ENCODE measurements around the gene OR10G6. TPM values are rescaled to one million over a fixed set of nuclear protein-coding genes. Genes with fewer than 3 reads are reported as not detected.

OR10G6 gene
- not detected for total RNA-seq

GRCh38 chr11:123995119-123995518 is at the start of gene OR10G6:
OR10G6 (minus strand) TSS chr11:123995161; CDS start chr11:123995161, 0 bp downstream.

GRCh38 chr11:124041254-124041653 is 46.3 kb upstream of the OR10G6 start, which contains the start of gene OR10G7:
OR10G7 (minus strand) TSS chr11:124041325; CDS start chr11:124039001, 2,324 bp downstream.

GRCh38 chr11:124026498-124026897 is 31.5 kb upstream of the OR10G6 start, which contains the start of gene OR10G8:
OR10G8 (plus strand) TSS chr11:124026798; CDS start chr11:124029623, 2,825 bp downstream.

GRCh38 chr11:124012697-124013096 is 17.7 kb upstream of the OR10G6 start, which contains the start of gene OR10G4:
OR10G4 (plus strand) TSS chr11:124012997; CDS start chr11:124015575, 2,578 bp downstream.

DNA sequence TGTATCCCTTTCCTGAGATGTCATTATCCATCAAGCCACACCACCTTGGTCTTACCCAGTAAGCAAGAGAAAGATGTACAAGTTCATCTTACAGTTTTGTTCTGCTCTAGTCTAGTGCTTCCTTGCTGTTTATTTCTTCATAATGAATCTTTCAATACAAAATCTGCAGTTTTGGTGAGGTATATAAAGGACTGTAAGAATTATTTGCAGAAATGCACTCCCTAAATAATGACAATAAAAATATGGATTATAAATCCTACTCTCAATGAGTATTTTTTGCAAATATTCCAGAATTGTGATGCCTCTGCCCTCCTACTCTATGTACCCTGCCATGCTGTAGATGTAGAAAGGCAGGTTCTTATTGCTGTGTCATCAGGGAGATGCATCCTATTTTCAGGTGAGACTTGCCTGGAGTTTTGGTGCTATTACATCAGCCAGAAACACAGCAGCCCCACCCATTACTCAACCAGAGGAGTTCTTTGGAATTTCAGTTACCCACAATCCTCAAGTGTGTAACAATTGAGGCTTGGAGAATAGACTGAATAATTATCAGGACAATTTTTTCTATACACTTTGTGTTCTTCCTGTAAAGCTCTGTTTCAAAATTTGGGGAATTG is 17.1 kb downstream of the OR10G6 start, which contains the start of gene OR10S1:
OR10S1 (minus strand) TSS at position 51 of the 617 bp plus-strand sequence. CDS start 117 bp downstream, outside the sequence.

Other genes with a start within 250 kb of the OR10G6 start
- gene OR6X1, start 240.6 kb downstream of the OR10G6 start, total RNA-seq, result not detected
- gene OR6M1, start 188.8 kb downstream of the OR10G6 start, total RNA-seq, result not detected
- not detected for gene TMEM225, start 109.5 kb downstream of the OR10G6 start, total RNA-seq
- gene OR8D4, start 93.0 kb downstream of the OR10G6 start, total RNA-seq, result not detected
- gene OR4D5, start 55.5 kb downstream of the OR10G6 start, total RNA-seq, result not detected
- gene OR6T1, start 51.3 kb downstream of the OR10G6 start, total RNA-seq, result not detected
- gene OR10S1, start 17.4 kb downstream of the OR10G6 start, total RNA-seq, result not detected
- gene OR10G4, start 17.8 kb upstream of the OR10G6 start, total RNA-seq, result not detected
- not detected for gene OR10G9, start 27.9 kb upstream of the OR10G6 start, total RNA-seq
- not detected for gene OR10G8, start 31.6 kb upstream of the OR10G6 start, total RNA-seq
- not detected for gene OR10G7, start 46.2 kb upstream of the OR10G6 start, total RNA-seq
- 23.7 TPM for gene VWA5A, start 120.3 kb upstream of the OR10G6 start, total RNA-seq
- not detected for gene OR10D3, start 188.2 kb upstream of the OR10G6 start, total RNA-seq
- not detected for gene OR8G1, start 245.9 kb upstream of the OR10G6 start, total RNA-seq